ENCODE results near the gene MCM7.

DNA sequence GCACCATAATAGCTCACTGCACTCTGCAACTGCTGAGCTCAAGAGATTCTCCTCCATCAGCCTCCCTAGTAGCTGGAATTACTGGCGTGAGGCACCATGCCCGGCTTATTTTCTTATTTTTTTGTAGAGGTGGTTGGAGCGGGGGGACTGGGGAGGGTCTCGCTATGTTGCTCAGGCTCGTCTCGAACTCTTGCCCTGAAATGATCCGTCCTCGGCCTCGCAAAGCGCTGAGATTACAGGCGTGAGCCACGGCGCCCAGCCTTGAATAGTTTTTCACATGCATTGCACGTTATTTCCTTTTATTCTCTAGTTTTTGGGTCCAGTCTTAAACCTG, 47.0 kb upstream of the MCM7 start:
- TF ChIP-seq, protein P1, sequence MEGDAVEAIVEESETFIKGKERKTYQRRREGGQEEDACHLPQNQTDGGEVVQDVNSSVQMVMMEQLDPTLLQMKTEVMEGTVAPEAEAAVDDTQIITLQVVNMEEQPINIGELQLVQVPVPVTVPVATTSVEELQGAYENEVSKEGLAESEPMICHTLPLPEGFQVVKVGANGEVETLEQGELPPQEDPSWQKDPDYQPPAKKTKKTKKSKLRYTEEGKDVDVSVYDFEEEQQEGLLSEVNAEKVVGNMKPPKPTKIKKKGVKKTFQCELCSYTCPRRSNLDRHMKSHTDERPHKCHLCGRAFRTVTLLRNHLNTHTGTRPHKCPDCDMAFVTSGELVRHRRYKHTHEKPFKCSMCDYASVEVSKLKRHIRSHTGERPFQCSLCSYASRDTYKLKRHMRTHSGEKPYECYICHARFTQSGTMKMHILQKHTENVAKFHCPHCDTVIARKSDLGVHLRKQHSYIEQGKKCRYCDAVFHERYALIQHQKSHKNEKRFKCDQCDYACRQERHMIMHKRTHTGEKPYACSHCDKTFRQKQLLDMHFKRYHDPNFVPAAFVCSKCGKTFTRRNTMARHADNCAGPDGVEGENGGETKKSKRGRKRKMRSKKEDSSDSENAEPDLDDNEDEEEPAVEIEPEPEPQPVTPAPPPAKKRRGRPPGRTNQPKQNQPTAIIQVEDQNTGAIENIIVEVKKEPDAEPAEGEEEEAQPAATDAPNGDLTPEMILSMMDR (IDR thresholded peaks at IDR 0.05; ENCODE audit: low read depth, low read length, poor library complexity, severe bottlenecking), result no peak
- no peak for TF ChIP-seq EZH2phosphoT487 (IDR thresholded peaks at IDR 0.05; ENCODE audit: borderline replicate concordance, low read length)

Measured in DOHH2 (cell line).